ENCODE measurements around the gene NTMT1.

GRCh38 chr9:129639756-129640085, 13.8 kb downstream of the NTMT1 start:
- TF ChIP-seq CTCF (IDR thresholded peaks at IDR 0.05; ENCODE audit: insufficient read depth, low read depth, low read length) (no peak), EZH2 (IDR thresholded peaks at IDR 0.05; ENCODE audit: insufficient read depth, low read length) (no peak)
